Measurements from ENCODE around the gene VSX2.

Gene VSX2

GRCh38 chr14:74301594-74302151, 62.4 kb downstream of the VSX2 start:
- no peak for DNase-seq (ENCODE audit: low read depth in 2 of 2, low spot score in 1 of 2)

GRCh38 chr14:74302152-74302628, 62.9 kb downstream of the VSX2 start:
- DNase-seq (ENCODE audit: low read depth in 2 of 2, low spot score in 1 of 2): no peak

DNA sequence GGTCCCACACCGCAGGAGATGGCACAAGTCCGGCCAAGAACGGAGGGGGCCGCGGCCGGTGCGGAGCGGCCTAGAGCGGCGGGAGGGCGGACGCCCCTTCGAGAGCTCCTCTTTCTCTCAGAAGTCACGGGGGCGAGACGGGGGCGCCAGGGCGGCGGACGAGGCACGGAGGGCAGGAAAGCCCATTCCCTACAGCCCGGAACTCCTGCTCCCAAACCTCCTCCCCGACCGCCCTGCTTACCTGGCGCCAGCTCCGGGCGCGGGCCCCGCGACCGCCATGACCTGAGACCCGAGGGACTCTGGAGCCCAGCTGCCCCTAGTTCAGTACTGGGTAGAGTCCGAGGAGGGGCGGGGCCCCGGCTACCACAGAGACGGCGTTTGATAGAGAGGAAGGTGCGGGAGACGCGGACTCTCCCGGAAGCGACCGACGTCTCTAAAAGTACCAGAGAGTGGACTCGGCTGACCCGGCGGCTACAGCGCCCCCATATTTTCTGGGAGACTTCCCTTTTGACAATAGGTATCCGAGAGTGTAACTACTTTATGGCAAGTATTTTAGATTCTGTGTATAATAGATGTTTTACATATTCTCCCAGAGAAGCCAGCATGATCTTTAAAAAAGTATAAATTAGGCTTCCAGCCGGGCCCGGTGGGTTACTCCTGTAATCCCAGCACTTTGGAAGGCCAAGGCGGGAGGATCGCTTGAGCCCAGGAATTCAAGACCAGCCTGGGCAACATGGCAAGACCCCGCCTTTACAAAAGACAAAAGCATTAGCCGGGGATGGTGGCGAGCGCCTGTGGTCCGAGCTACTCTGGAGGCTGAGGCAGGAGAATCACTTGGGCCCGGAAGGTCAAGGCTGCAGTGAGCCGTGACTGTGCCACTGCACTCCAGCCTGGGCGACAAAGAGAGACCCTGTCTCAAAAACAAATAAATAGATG, 63.7 kb downstream of the VSX2 start, which contains the start of gene ABCD4:
ABCD4 (minus strand) TSS at position 301 of the 936 bp plus-strand sequence; CDS start at position 279, 22 bp downstream.
- peak; percentile 59 to 69 for DNase-seq (ENCODE audit: low read depth in 2 of 2, low spot score in 1 of 2)

GRCh38 chr14:74308695-74309094, 69.4 kb downstream of the VSX2 start:
- DNase-seq (ENCODE audit: low read depth in 2 of 2, low spot score in 1 of 2): no peak

DNA sequence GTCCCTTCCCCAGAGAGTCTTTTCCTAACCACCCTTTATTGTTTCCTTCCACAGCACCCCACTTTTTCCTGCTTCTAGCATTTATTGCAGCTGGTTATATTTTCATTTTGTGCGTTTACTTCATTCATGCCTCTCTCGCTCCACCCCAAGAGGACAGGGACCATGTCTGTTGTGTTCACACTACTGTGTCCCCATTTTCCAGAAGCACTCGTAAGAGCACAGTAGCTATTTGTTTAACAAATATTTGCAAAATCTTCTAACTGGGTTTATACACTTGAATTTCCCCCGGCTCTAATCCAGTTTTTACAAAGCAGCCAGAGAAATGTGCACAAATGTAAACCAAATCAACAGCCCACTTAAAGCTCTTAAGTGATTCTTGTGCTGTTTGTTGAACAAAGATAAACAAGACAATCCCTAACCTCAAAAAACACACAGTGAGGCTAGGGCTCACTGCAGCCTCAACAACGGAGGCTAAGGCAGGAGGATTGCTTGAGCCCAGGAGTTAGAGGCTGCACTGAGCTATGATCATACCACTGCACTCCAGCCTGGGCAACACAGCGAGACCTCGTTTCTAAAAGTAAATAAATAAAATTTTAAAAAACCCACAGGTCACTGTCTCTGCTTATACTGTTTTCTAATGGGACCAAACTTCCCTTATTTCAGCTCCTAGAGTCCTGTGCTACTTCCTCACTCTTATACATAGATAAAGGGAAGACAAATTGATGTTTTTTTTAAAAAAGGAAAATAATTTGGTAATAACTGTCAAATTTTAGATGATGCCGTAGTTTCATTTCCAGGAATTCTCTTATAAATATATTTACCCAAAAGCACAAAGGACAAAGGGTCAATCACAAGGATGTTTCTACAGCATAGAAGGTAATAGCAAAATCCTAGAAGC, 70.1 kb downstream of the VSX2 start:
- DNase-seq (ENCODE audit: low read depth in 2 of 2, low spot score in 1 of 2): no peak

GRCh38 chr14:74312161-74312560, 72.9 kb downstream of the VSX2 start:
- no peak for DNase-seq (ENCODE audit: low read depth in 2 of 2, low spot score in 1 of 2)
